GM12878 (cell line): Measurements from ENCODE around the gene CHD6. TPM values are rescaled to one million over a fixed set of nuclear protein-coding genes. Genes with fewer than 3 reads are reported as not detected.

Source experiments
- ATAC-seq: fragments of 200-7000 bp; cut with Tn5 transposase; 3 replicates; pipeline ENCODE4 v1.9.1; 2020; ENCODE audit warnings: mild to moderate bottlenecking, moderate library complexity
- BruUV-seq: library from RNA; stranded (reverse); fragments of 400-500 nt; replicated peaks from 2 replicates; lab custom pipeline; 2021; lab: Mats Ljungman, UMichigan
- CTCF ChIA-PET: fragments of 300-600 bp; sonication (Branson Sonifier 250); formaldehyde crosslinking; extraction: SDS; loops from one replicate; lab custom pipeline; 2021; ENCODE audit warnings: inconsistent platforms; lab: Yijun Ruan, JAX
- POLR2A ChIA-PET: fragments of 350-600 bp; formaldehyde crosslinking; extraction: SDS; loops from one replicate; lab custom pipeline; 2021; ENCODE audit warnings: inconsistent platforms; lab: Charles Lee
- RAD21 ChIA-PET: fragments of 300-600 bp; sonication (Branson Sonifier 250); formaldehyde crosslinking; loops from one replicate; lab custom pipeline; 2023; ENCODE audit warnings: antibody characterized with exemption; ENCODE audit not compliant: unreplicated experiment; lab: Charles Lee
- SMC1A ChIA-PET: fragments of 300-600 bp; sonication (Branson Sonifier 250); formaldehyde crosslinking; loops from one replicate; lab custom pipeline; 2023; ENCODE audit not compliant: unreplicated experiment, uncharacterized antibody; lab: Charles Lee
- DNase-seq: peaks from one replicate; pipeline ENCODE4 v3.0.0-alpha.2; 2011; ENCODE audit warnings: low read depth, low spot score
- FAIRE-seq: peaks from 3 replicates; lab custom pipeline; 2011; peaks lifted over from hg19 to GRCh38; lab: Jason Lieb, UNC
- H2AFZ ChIP-seq: 2 replicates; pipeline ENCODE4 v1.6.0; 2011; ENCODE audit warnings: low read depth, low read length, control low read depth; ENCODE audit not compliant: control insufficient read depth
- H3K27ac ChIP-seq: 2 replicates; pipeline ENCODE4 v1.5.1; 2011; ENCODE audit warnings: control low read depth; ENCODE audit not compliant: control insufficient read depth, insufficient read depth
- H3K27me3 ChIP-seq, 2 experiments: replicated peaks in 1 of 2; 2 replicates each; pipeline versions ENCODE4 v1.6.0 to v1.6.1; 2011; ENCODE audit warnings: low read length in 1 of 2; ENCODE audit not compliant: control insufficient read depth in 2 of 2, insufficient read depth in 2 of 2
- H3K36me3 ChIP-seq, 2 experiments: 2 replicates each; pipeline ENCODE4 v1.5.1; 2011; ENCODE audit warnings: low read length in 1 of 2; ENCODE audit not compliant: control insufficient read depth in 2 of 2, insufficient read depth in 2 of 2
- H3K4me1 ChIP-seq: 2 replicates; pipeline ENCODE4 v1.6.1; 2011; ENCODE audit warnings: mild to moderate bottlenecking, low read length, moderate library complexity, mixed read lengths; ENCODE audit not compliant: control insufficient read depth, insufficient read depth
- H3K4me2 ChIP-seq: 2 replicates; pipeline ENCODE4 v1.6.0; 2011; ENCODE audit warnings: control low read depth; ENCODE audit not compliant: control insufficient read depth, insufficient read depth
- H3K4me3 ChIP-seq: fragments of 200-600 bp; sonication (generic); 2 replicates; pipeline ENCODE4 v1.5.1; 2016
- H3K79me2 ChIP-seq: 2 replicates; pipeline ENCODE4 v1.6.0; 2011; ENCODE audit warnings: low read length; ENCODE audit not compliant: control insufficient read depth, insufficient read depth
- H3K9ac ChIP-seq: 2 replicates; pipeline ENCODE4 v1.8.0; 2011; ENCODE audit warnings: low read length, control low read depth, mixed read lengths; ENCODE audit not compliant: control insufficient read depth, insufficient read depth
- H3K9me3 ChIP-seq: replicated peaks from 3 replicates; pipeline ENCODE4 v1.5.1; 2011; ENCODE audit warnings: mild to moderate bottlenecking, low read length; ENCODE audit not compliant: control insufficient read depth, insufficient read depth
- H4K20me1 ChIP-seq: 2 replicates; pipeline ENCODE4 v1.6.0; 2011; ENCODE audit not compliant: control insufficient read depth, insufficient read depth
- BRCA1 ChIP-seq: IDR thresholded peaks from 2 replicates; pipeline ENCODE4 v1.6.1; 2011; ENCODE audit warnings: low read depth, low read length, improper control_type of control experiment
- CEBPZ ChIP-seq: fragments of 150-350 bp; IDR thresholded peaks from 2 replicates; pipeline ENCODE4 v1.6.1; 2016; ENCODE audit warnings: low read depth, low read length
- CHD1 ChIP-seq: IDR thresholded peaks from 2 replicates; pipeline ENCODE4 v1.6.1; 2012; ENCODE audit warnings: low read depth, low read length, improper control_type of control experiment
- CHD2 ChIP-seq: IDR thresholded peaks from 2 replicates; pipeline ENCODE4 v1.6.1; 2011; ENCODE audit warnings: low read depth, low read length, improper control_type of control experiment, borderline replicate concordance
- KAT2A ChIP-seq: conservative IDR thresholded peaks from 2 replicates; pipeline ENCODE4 v1.6.1; 2011; ENCODE audit warnings: low read depth, low read length; ENCODE audit not compliant: control insufficient read depth
- KDM1A ChIP-seq: fragments of 200-600 bp; sonication (generic); IDR thresholded peaks from 2 replicates; pipeline ENCODE4 v1.6.1; 2016; ENCODE audit warnings: borderline replicate concordance
- MYC ChIP-seq: IDR thresholded peaks from 2 replicates; pipeline ENCODE4 v1.6.1; 2011; ENCODE audit warnings: mild to moderate bottlenecking, low read length, moderate library complexity, inconsistent platforms; ENCODE audit not compliant: insufficient read depth, insufficient replicate concordance, insufficient read length, severe bottlenecking
- NR2C1 ChIP-seq: fragments of 450-650 bp; IDR thresholded peaks from 2 replicates; pipeline ENCODE4 v1.6.1; 2017; ENCODE audit warnings: antibody characterized with exemption, mild to moderate bottlenecking, moderate library complexity
- RAD21 ChIP-seq: IDR thresholded peaks from 2 replicates; pipeline ENCODE4 v1.6.1; 2011; ENCODE audit warnings: mild to moderate bottlenecking, low read depth, low read length, moderate library complexity; ENCODE audit not compliant: insufficient read depth
- RAD51 ChIP-seq: fragments of 450-650 bp; IDR thresholded peaks from 2 replicates; pipeline ENCODE4 v1.6.1; 2016; ENCODE audit warnings: moderate library complexity, mild to moderate bottlenecking, inconsistent platforms
- SMAD1 ChIP-seq: fragments of 450-650 bp; IDR thresholded peaks from 2 replicates; pipeline ENCODE4 v1.6.1; 2018; ENCODE audit warnings: mild to moderate bottlenecking, low read depth; ENCODE audit not compliant: partially characterized antibody
- STAT1 ChIP-seq: fragments of 450-650 bp; conservative IDR thresholded peaks from 2 replicates; pipeline ENCODE4 v1.6.1; 2014; ENCODE audit warnings: antibody characterized with exemption, mild to moderate bottlenecking
- SUPT20H ChIP-seq: IDR thresholded peaks from 2 replicates; pipeline ENCODE4 v1.6.1; 2011; ENCODE audit warnings: low read depth, mild to moderate bottlenecking, low read length, moderate library complexity, borderline replicate concordance; ENCODE audit not compliant: control insufficient read depth
- TCF3 ChIP-seq: IDR thresholded peaks from 2 replicates; pipeline ENCODE4 v1.6.1; 2012; ENCODE audit warnings: low read depth, mild to moderate bottlenecking, low read length, borderline replicate concordance; ENCODE audit not compliant: insufficient read depth
- TCF7 ChIP-seq: IDR thresholded peaks from 2 replicates; pipeline ENCODE4 v1.6.1; 2014; ENCODE audit warnings: antibody characterized with exemption, borderline replicate concordance
- ZNF592 ChIP-seq: fragments of 450-650 bp; IDR thresholded peaks from 2 replicates; pipeline ENCODE4 v1.6.1; 2017; ENCODE audit warnings: mild to moderate bottlenecking, moderate library complexity
- WGBS: methylation state at CpG from one replicate; pipeline ENCODE4 v1.1.6; 2016; ENCODE audit warnings: low lambda C conversion rate; ENCODE audit not compliant: insufficient replicate concordance, insufficient coverage; ENCODE audit errors: missing lambda C conversion rate; 5-methylcytosine and 5-hydroxymethylcytosine counted together
- in situ Hi-C: fragments of 300-500 bp; cut with MboI; formaldehyde crosslinking; loops from 9 replicates; pipeline ENCODE4 v1.14.3; 2018; ENCODE audit warnings: mixed read lengths
- intact Hi-C: fragments of 100-400 bp; cut with micrococcal nuclease; formaldehyde crosslinking; loops from one replicate; pipeline ENCODE4 v1.14.2; 2022; ENCODE audit not compliant: unreplicated experiment
- polyA plus RNA-seq, 11 experiments: library from polyadenylated mRNA; depleted of rRNA in 4 of 11; unstranded in 6 of 11; stranded (reverse) in 5 of 11; fragments of >200 nt; fragmentation: Nextera tagmentation in 4 of 11; fragmentation: Illumina TruSeq in 1 of 11; extraction: Ambion mirVana in 4 of 11; extraction: Trizol in 1 of 11; gene quantifications; 1 replicate in 1 of 11; 2 replicates in 10 of 11; pipeline versions ENCODE4 v1.2.1 to v1.2.3, GENCODE V29; 2011 to 2016; ENCODE audit warnings: inconsistent platforms in 2 of 11, missing spikeins in 2 of 11, low read depth in 1 of 11
- total RNA-seq, 4 experiments: library from RNA; depleted of rRNA in 3 of 4; stranded (reverse); fragments of >200 nt in 3 of 4; fragmentation: Illumina TruSeq in 1 of 4; extraction: Trizol in 1 of 4; gene quantifications; 2 replicates each; pipeline versions ENCODE4 v1.2.1 to v1.2.3, GENCODE V29; 2013 to 2021

CHD6 gene
- total and polyA plus RNA-seq, 10 of the 15 experiments (the other 5 are each of a cell fraction or from before 2014, with no cell fraction given), result 4.3 to 25.5 (median 17.1) TPM

- no peak for TF ChIP-seq ZNF592
- no peak for TF ChIP-seq RAD51
- no peak for TF ChIP-seq MYC
Observed at GRCh38 chr20:41470362-41471095, 147.6 kb downstream of the CHD6 start (continued).

- H3K79me2 ChIP-seq, result no peaks in the 10 kb centered on the region
- ChIA-PET CTCF (no interaction called here), SMC1A (no interaction called here), POLR2A (no interaction called here), RAD21 (no interaction called here)
- DNase-seq, result no peak
- intact Hi-C loops, result no loop called here
- in situ Hi-C loops, result no loop called here
- no peak overlapping the region for H3K27ac ChIP-seq
- peaks cover 0 to 8% of the 10 kb centered on the region in 2 experiments; a peak in 2 of 4 replicates for H3K36me3 ChIP-seq
- H3K4me2 ChIP-seq, result no peak overlapping the region
- WGBS, result 94% methylated on average over 3 of the region's 3 CpGs
- H3K4me3 ChIP-seq, result no peak overlapping the region
- ATAC-seq, result no peak
- no TSS peak for BruUV-seq
- no peak overlapping the region for H2AFZ ChIP-seq
- FAIRE-seq, result no peak
- no peak overlapping the region for H3K9ac ChIP-seq
- H4K20me1 ChIP-seq, result no peaks in the 10 kb centered on the region
- no peaks in the 10 kb centered on the region for H3K27me3 ChIP-seq
- H3K4me1 ChIP-seq, result no peaks in the 10 kb centered on the region
- TF ChIP-seq TCF3, result no peak
- no peak for TF ChIP-seq CHD2
- TF ChIP-seq KAT2A, result no peak
- no peak for TF ChIP-seq CHD1
- no peak for TF ChIP-seq SUPT20H
- TF ChIP-seq NR2C1, result no peak
- no peak for TF ChIP-seq RAD21
- TF ChIP-seq STAT1, result no peak
- TF ChIP-seq CEBPZ, result no peak
- TF ChIP-seq KDM1A, result no peak
- TF ChIP-seq BRCA1, result no peak
- no peak for TF ChIP-seq SMAD1
- no peak for TF ChIP-seq TCF7
- TF ChIP-seq, all 136 proteins: peak for 0
- H3K9me3 ChIP-seq, result no peaks in the 10 kb centered on the region; the same call in 2 of the 3 replicates
Observed at GRCh38 chr20:41469868-41470267, 148.3 kb downstream of the CHD6 start.
